Activated B cell treated with CpG ODN at 0.5 μM for 24 hours (primary cell): Measurements from ENCODE around the gene LIMA1. TPM values are rescaled to one million over a fixed set of nuclear protein-coding genes. Genes with fewer than 3 reads are reported as not detected.
"Not testable (repeated sequence)": the region's sequence is repeated elsewhere in the genome, so short reads cannot be mapped to it uniquely, and the experiment has no call there.

Experiments used
- ATAC-seq: fragments of 200-7000 bp; cut with Tn5 transposase; one replicate; pipeline ENCODE4 v1.10.0; 2021; ENCODE audit warnings: low read depth, mild to moderate bottlenecking, moderate library complexity
- CTCF ChIA-PET: fragments of 350-600 bp; sonication (Branson Sonifier 250); formaldehyde crosslinking; loops from one replicate; lab custom pipeline; 2021; ENCODE audit warnings: antibody characterized with exemption; lab: Charles Lee
- POLR2A ChIA-PET: fragments of 350-600 bp; sonication (Branson Sonifier 250); formaldehyde crosslinking; loops from one replicate; lab custom pipeline; 2021; ENCODE audit warnings: antibody characterized with exemption; lab: Charles Lee
- DNase-seq: peaks from one replicate; pipeline ENCODE4 v3.0.0; 2022
- H3K27ac Mint-ChIP-seq: one replicate; pipeline ENCODE4 v1.8.0; 2020; ENCODE audit warnings: mixed read lengths
- H3K27me3 Mint-ChIP-seq: one replicate; pipeline ENCODE4 v1.8.0; 2021; ENCODE audit warnings: mixed read lengths
- H3K36me3 Mint-ChIP-seq: one replicate; pipeline ENCODE4 v1.8.0; 2021; ENCODE audit warnings: low read depth, mixed read lengths
- H3K4me1 Mint-ChIP-seq: one replicate; pipeline ENCODE4 v1.8.0; 2021; ENCODE audit warnings: mixed read lengths
- H3K4me3 Mint-ChIP-seq: one replicate; pipeline ENCODE4 v1.8.0; 2020; ENCODE audit warnings: mild to moderate bottlenecking, mixed read lengths
- H3K9me3 Mint-ChIP-seq: one replicate; pipeline ENCODE4 v1.8.0; 2020; ENCODE audit warnings: mixed read lengths
- CTCF ChIP-seq: fragments of 200-600 bp; IDR thresholded peaks from one replicate; pipeline ENCODE4 v1.8.0; 2022; ENCODE audit warnings: antibody characterized with exemption, mild to moderate bottlenecking
- intact Hi-C: fragments of 100-400 bp; cut with micrococcal nuclease; formaldehyde crosslinking; loops from one replicate; pipeline ENCODE4 v1.15.1; 2024
- total RNA-seq: library from RNA; stranded (reverse); gene quantifications from 2 replicates; pipeline ENCODE4 v1.2.3, GENCODE V29; 2022

LIMA1 gene
- total RNA-seq, 1 donor from 2014 or later, result 5.7 TPM

GRCh38 chr12:50282721-50283228, 545 bp downstream of the LIMA1 start:
- ATAC-seq (peak; percentile 14), DNase-seq (no peak)
- no peak overlapping the region for H3K27ac Mint-ChIP-seq
- intact Hi-C loops, result loop anchor here (2.0 to 10.0 kb wide), 4 partner anchors 26 to 120 kb away; partner anchors contain the start of genes CERS5 and LARP4
- H3K27me3 Mint-ChIP-seq, result no peaks in the 10 kb centered on the region
- ChIA-PET CTCF (no interaction called here), POLR2A (interaction anchor here (1.3 to 1.5 kb wide), 2 partner anchors 197 to 660 kb away, joined by 3 to 9 read pairs; partner anchors contain the start of genes PRPF40B and SMARCD1)
- no peaks in the 10 kb centered on the region for H3K9me3 Mint-ChIP-seq
- H3K4me1 Mint-ChIP-seq, result peaks cover 17% of the 10 kb centered on the region
- H3K36me3 Mint-ChIP-seq, result no peaks in the 10 kb centered on the region
- no peak for TF ChIP-seq CTCF
- H3K4me3 Mint-ChIP-seq, result peak overlapping the region; percentile 91

GRCh38 chr12:50279501-50279900, 3.8 kb downstream of the LIMA1 start:
- no peak overlapping the region for H3K4me3 Mint-ChIP-seq

GRCh38 chr12:50276912-50277671, 6.2 kb downstream of the LIMA1 start:
- ATAC-seq, result no peak
- DNase-seq, result no peak
- ChIA-PET CTCF (no interaction called here), POLR2A (no interaction called here)
- Mint-ChIP-seq H3K4me1 (no peaks in the 10 kb centered on the region), H3K27ac (no peak overlapping the region), H3K9me3 (no peaks in the 10 kb centered on the region), H3K27me3 (no peaks in the 10 kb centered on the region), H3K36me3 (no peaks in the 10 kb centered on the region), H3K4me3 (no peak overlapping the region)
- intact Hi-C loops, result no loop called here
- TF ChIP-seq CTCF, result no peak

More at GRCh38 chr12:50279501-50279900, 3.8 kb downstream of the LIMA1 start:
- ATAC-seq (no peak), DNase-seq (no peak)
- POLR2A ChIA-PET, result no interaction called here
- no peak for TF ChIP-seq CTCF
- Mint-ChIP-seq H3K27ac (no peak overlapping the region), H3K4me1 (peaks cover 16% of the 10 kb centered on the region), H3K36me3 (no peaks in the 10 kb centered on the region), H3K9me3 (no peaks in the 10 kb centered on the region), H3K27me3 (no peaks in the 10 kb centered on the region)
- CTCF ChIA-PET, result interaction anchor here (1.1 kb wide), 1 partner anchor 313 kb away, joined by 3 read pairs; no protein-coding TSS in a partner anchor
- intact Hi-C loops, result no loop called here

- no peak for ATAC-seq
- no peak for DNase-seq
- intact Hi-C loops, result no loop called here
- Mint-ChIP-seq H3K4me1 (no peaks in the 10 kb centered on the region), H3K36me3 (no peaks in the 10 kb centered on the region), H3K9me3 (no peaks in the 10 kb centered on the region), H3K27me3 (no peaks in the 10 kb centered on the region), H3K27ac (no peak overlapping the region), H3K4me3 (no peak overlapping the region)
- ChIA-PET CTCF (no interaction called here), POLR2A (no interaction called here)
- TF ChIP-seq CTCF, result no peak
Observed at GRCh38 chr12:50276068-50276467, 7.3 kb downstream of the LIMA1 start.

DNA sequence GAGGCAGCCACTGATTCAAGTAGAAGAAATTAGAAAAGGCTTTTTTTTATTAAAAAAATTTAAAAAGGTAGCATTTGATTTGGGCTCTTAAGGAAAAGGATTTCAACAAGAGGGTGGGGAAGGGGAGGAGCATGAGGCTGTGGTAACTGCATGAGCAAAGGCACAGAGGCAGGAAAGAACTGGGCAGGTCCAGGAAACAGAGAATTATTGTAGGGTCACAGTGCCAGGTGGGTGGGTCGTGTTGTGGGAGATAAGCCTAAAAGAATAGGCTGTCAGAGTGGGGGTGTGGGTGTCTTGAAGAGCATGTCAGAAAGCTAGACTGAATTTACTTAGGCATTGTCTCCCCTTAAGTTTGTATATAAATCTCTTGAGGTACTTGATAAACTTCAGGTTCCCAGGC, 7.8 kb downstream of the LIMA1 start:
- H3K36me3 Mint-ChIP-seq, result no peaks in the 10 kb centered on the region
- no peak for ATAC-seq
- intact Hi-C loops, result no loop called here

GRCh38 chr12:50275127-50275526, 8.2 kb downstream of the LIMA1 start:
- POLR2A ChIA-PET, ATAC-seq, H3K27ac Mint-ChIP-seq, H3K27me3 Mint-ChIP-seq, DNase-seq, intact Hi-C loops, H3K4me3 Mint-ChIP-seq, H3K36me3 Mint-ChIP-seq, H3K9me3 Mint-ChIP-seq, H3K4me1 Mint-ChIP-seq, CTCF ChIA-PET: not testable (repeated sequence)

More for the DNA sequence above, 7.8 kb downstream of the LIMA1 start:
- TF ChIP-seq CTCF, result no peak
- Mint-ChIP-seq H3K27ac (no peak overlapping the region), H3K27me3 (no peaks in the 10 kb centered on the region), H3K4me1 (no peaks in the 10 kb centered on the region), H3K9me3 (no peaks in the 10 kb centered on the region), H3K4me3 (no peak overlapping the region)
- ChIA-PET POLR2A (no interaction called here), CTCF (no interaction called here)
- no peak for DNase-seq
